K562 (cell line): Measurements from ENCODE around the gene TMEM143. TPM values are rescaled to one million over a fixed set of nuclear protein-coding genes. Genes with fewer than 3 reads are reported as not detected.

Source experiments
- ATF4 ChIP-seq: fragments of 450-650 bp; formaldehyde crosslinking; IDR thresholded peaks from 2 replicates; pipeline ENCODE4 v1.4.0; 2022; ENCODE audit warnings: mild to moderate bottlenecking, moderate library complexity
- FOSL1 ChIP-seq: fragments of 200-800 bp; sonication (Bioruptor generic); conservative IDR thresholded peaks from 2 replicates; pipeline ENCODE4 v1.6.1; 2016; ENCODE audit warnings: missing genetic modification characterization, missing compliant biosample characterization
- FOXK2 ChIP-seq, 2 experiments: fragments of 450-650 bp; IDR thresholded peaks in 1 of 2; conservative IDR thresholded peaks in 1 of 2; 2 replicates each; pipeline ENCODE4 v1.6.1; 2016; ENCODE audit warnings: low read depth in 2 of 2, mild to moderate bottlenecking in 1 of 2
- JUN ChIP-seq, 2 experiments: sonication (generic) in 1 of 2; formaldehyde crosslinking in 1 of 2; IDR thresholded peaks; 2 replicates each; pipeline versions ENCODE4 v1.6.1 to v1.8.0; 2012 to 2022; ENCODE audit warnings: borderline replicate concordance in 2 of 2, mild to moderate bottlenecking in 2 of 2, improper control_type of control experiment in 1 of 2, low read depth in 1 of 2, low read length in 1 of 2, missing genetic modification reagents in 1 of 2
- MAFK ChIP-seq: IDR thresholded peaks from 2 replicates; pipeline ENCODE4 v1.6.1; 2011; ENCODE audit warnings: low read length, improper control_type of control experiment
- MYNN ChIP-seq, 2 experiments: sonication (generic); formaldehyde crosslinking in 1 of 2; IDR thresholded peaks; 2 replicates each; pipeline versions ENCODE4 v1.5.0 to v1.6.1; 2016 to 2020; ENCODE audit warnings: antibody characterized with exemption in 1 of 2, missing genetic modification reagents in 1 of 2
- NELFE ChIP-seq: IDR thresholded peaks from 2 replicates; pipeline ENCODE4 v1.6.1; 2011; ENCODE audit warnings: mild to moderate bottlenecking; ENCODE audit not compliant: insufficient read depth, insufficient read length
- RUNX1 ChIP-seq: sonication (generic); IDR thresholded peaks from 2 replicates; pipeline ENCODE4 v1.6.1; 2016; ENCODE audit warnings: antibody characterized with exemption, low read depth
- SAFB ChIP-seq: fragments of 200-400 bp; formaldehyde crosslinking; IDR thresholded peaks from 2 replicates; pipeline ENCODE4 v1.6.1; 2017; ENCODE audit warnings: low read depth, low read length, borderline replicate concordance
- SP1 ChIP-seq: sonication (generic); formaldehyde crosslinking; IDR thresholded peaks from 2 replicates; pipeline ENCODE4 v1.8.1; 2022; ENCODE audit warnings: mild to moderate bottlenecking, missing genetic modification reagents
- SRSF1 ChIP-seq: fragments of 200-400 bp; formaldehyde crosslinking; IDR thresholded peaks from 2 replicates; pipeline ENCODE4 v1.6.1; 2017; ENCODE audit warnings: mild to moderate bottlenecking, low read depth, low read length, moderate library complexity
- ZFP36 ChIP-seq: fragments of 150-350 bp; IDR thresholded peaks from 2 replicates; pipeline ENCODE4 v1.6.1; 2018; ENCODE audit warnings: low read length, low read depth; ENCODE audit not compliant: partially characterized antibody
- ZNF695 ChIP-seq: fragments of 450-650 bp; formaldehyde crosslinking; IDR thresholded peaks from 2 replicates; pipeline ENCODE4 v1.4.0; 2020; ENCODE audit warnings: mild to moderate bottlenecking, moderate library complexity
- polyA plus RNA-seq, 8 experiments: library from polyadenylated mRNA; depleted of rRNA in 4 of 8; stranded (reverse) in 5 of 8; unstranded in 3 of 8; fragments of >200 nt; fragmentation: Nextera tagmentation in 2 of 8; fragmentation: Illumina TruSeq in 1 of 8; extraction: Ambion mirVana in 2 of 8; extraction: Trizol in 1 of 8; gene quantifications; 2 replicates each; pipeline versions ENCODE4 v1.2.1 to v1.2.3, GENCODE V29; 2011 to 2014; ENCODE audit warnings: inconsistent platforms in 1 of 8, missing spikeins in 1 of 8
- total RNA-seq, 7 experiments: library from RNA; depleted of rRNA in 6 of 7; stranded (reverse); fragments of >200 nt in 6 of 7; fragmentation: Illumina TruSeq in 2 of 7; extraction: Trizol in 2 of 7; gene quantifications; 2 replicates each; pipeline versions ENCODE4 v1.2.1 to v1.2.3, GENCODE V29; 2011 to 2021; ENCODE audit warnings: low replicate concordance in 1 of 7
- TF ChIP-seq, protein P1 (sequence below): fragments of 250-450 bp; sonication (Bioruptor Pico); IDR thresholded peaks from 2 replicates; pipeline ENCODE4 v1.4.0; 2020; ENCODE audit warnings: mild to moderate bottlenecking, moderate library complexity
- TF ChIP-seq, protein P2 (sequence below): sonication (generic); formaldehyde crosslinking; IDR thresholded peaks from 2 replicates; pipeline ENCODE4 v1.5.0; 2020; ENCODE audit warnings: missing genetic modification reagents
- TF ChIP-seq, protein P3 (sequence below): fragments of 200-400 bp; formaldehyde crosslinking; IDR thresholded peaks from 2 replicates; pipeline ENCODE4 v1.6.1; 2017; ENCODE audit warnings: mild to moderate bottlenecking, low read depth, low read length, moderate library complexity
- TF ChIP-seq, protein P4 (sequence below): sonication (generic); formaldehyde crosslinking; IDR thresholded peaks from 2 replicates; pipeline ENCODE4 v1.8.0; 2023; ENCODE audit warnings: mild to moderate bottlenecking, missing genetic modification reagents

Gene TMEM143
- total and polyA plus RNA-seq, 9 of the 15 experiments (the other 6 are each of a cell fraction or from before 2014, with no cell fraction given), result 0.66 to 8.8 (median 4.3) TPM

DNA sequence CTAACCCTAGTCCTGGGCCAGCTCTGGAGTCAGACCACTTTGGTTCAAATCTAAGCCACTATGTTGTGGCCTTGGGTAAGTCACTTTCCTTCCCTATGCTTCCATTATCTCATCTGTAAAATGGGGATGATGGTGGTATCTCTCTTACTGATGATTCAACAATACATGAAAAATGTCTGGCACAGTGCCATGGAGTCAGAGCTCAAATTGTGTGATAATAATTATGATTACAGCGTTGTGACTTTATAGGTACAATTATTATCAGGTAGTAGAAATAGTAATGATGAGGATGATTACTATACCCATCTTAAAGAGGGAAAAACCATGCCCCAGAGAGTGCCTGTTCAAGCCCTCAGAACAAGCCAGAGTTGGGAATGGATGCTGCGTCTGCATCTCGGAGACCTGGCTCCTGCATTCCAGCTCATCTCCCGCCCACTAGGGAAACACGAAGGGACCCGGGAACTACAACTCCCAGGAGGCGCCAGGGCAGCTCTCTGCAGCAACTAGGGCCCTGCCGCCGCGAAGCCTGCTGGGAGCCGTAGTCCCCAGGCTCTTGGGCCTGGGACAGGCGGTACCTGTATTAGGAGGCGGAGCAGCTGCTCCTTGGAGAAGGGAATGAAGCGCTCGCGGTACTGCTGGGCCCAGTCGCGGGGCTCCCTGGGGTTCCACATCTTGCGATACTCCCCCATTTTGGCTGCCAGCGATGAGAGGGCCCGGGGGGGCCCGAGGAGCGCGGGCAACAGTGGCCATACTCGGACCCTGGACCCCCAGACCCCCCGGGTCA, 832 bp downstream of the TMEM143 start (continued):
- TF ChIP-seq, protein P1, sequence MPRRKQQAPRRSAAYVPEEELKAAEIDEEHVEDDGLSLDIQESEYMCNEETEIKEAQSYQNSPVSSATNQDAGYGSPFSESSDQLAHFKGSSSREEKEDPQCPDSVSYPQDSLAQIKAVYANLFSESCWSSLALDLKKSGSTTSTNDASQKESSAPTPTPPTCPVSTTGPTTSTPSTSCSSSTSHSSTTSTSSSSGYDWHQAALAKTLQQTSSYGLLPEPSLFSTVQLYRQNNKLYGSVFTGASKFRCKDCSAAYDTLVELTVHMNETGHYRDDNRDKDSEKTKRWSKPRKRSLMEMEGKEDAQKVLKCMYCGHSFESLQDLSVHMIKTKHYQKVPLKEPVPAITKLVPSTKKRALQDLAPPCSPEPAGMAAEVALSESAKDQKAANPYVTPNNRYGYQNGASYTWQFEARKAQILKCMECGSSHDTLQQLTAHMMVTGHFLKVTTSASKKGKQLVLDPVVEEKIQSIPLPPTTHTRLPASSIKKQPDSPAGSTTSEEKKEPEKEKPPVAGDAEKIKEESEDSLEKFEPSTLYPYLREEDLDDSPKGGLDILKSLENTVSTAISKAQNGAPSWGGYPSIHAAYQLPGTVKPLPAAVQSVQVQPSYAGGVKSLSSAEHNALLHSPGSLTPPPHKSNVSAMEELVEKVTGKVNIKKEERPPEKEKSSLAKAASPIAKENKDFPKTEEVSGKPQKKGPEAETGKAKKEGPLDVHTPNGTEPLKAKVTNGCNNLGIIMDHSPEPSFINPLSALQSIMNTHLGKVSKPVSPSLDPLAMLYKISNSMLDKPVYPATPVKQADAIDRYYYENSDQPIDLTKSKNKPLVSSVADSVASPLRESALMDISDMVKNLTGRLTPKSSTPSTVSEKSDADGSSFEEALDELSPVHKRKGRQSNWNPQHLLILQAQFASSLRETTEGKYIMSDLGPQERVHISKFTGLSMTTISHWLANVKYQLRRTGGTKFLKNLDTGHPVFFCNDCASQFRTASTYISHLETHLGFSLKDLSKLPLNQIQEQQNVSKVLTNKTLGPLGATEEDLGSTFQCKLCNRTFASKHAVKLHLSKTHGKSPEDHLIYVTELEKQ (CRISPR knock-in tag), result no peak
- TF ChIP-seq RUNX1, result no peak
- TF ChIP-seq ZNF695, result no peak
- TF ChIP-seq, protein P2, sequence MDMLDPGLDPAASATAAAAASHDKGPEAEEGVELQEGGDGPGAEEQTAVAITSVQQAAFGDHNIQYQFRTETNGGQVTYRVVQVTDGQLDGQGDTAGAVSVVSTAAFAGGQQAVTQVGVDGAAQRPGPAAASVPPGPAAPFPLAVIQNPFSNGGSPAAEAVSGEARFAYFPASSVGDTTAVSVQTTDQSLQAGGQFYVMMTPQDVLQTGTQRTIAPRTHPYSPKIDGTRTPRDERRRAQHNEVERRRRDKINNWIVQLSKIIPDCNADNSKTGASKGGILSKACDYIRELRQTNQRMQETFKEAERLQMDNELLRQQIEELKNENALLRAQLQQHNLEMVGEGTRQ (CRISPR knock-in tag), result no peak
- 0 out of 2 replicates have a peak, but pooled peaks have one; percentile 8 for TF ChIP-seq JUN (IDR thresholded peaks at IDR 0.05; ENCODE audit: borderline replicate concordance, low read depth, low read length)
- TF ChIP-seq JUN (CRISPR knock-in tag; IDR thresholded peaks at IDR 0.05; ENCODE audit: borderline replicate concordance), result no peak
- TF ChIP-seq, protein P3, sequence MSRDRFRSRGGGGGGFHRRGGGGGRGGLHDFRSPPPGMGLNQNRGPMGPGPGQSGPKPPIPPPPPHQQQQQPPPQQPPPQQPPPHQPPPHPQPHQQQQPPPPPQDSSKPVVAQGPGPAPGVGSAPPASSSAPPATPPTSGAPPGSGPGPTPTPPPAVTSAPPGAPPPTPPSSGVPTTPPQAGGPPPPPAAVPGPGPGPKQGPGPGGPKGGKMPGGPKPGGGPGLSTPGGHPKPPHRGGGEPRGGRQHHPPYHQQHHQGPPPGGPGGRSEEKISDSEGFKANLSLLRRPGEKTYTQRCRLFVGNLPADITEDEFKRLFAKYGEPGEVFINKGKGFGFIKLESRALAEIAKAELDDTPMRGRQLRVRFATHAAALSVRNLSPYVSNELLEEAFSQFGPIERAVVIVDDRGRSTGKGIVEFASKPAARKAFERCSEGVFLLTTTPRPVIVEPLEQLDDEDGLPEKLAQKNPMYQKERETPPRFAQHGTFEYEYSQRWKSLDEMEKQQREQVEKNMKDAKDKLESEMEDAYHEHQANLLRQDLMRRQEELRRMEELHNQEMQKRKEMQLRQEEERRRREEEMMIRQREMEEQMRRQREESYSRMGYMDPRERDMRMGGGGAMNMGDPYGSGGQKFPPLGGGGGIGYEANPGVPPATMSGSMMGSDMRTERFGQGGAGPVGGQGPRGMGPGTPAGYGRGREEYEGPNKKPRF, result no peak
- TF ChIP-seq FOSL1, result peak; percentile 52; the same call in 1 of the 2 replicates
- no peak for TF ChIP-seq SRSF1
- no peak for TF ChIP-seq MAFK
- TF ChIP-seq MYNN (IDR thresholded peaks at IDR 0.05), result no peak
- no peak for TF ChIP-seq MYNN (CRISPR knock-in tag; IDR thresholded peaks at IDR 0.05)
- no peak for TF ChIP-seq ZFP36
- TF ChIP-seq NELFE, result no peak
- no peak for TF ChIP-seq SAFB
- TF ChIP-seq FOXK2 (conservative IDR thresholded peaks at IDR 0.05 in 1 of 2, IDR thresholded peaks at IDR 0.05 in 1 of 2; ENCODE audit: low read depth in 2 of 2), result no peak
- TF ChIP-seq, protein P4, sequence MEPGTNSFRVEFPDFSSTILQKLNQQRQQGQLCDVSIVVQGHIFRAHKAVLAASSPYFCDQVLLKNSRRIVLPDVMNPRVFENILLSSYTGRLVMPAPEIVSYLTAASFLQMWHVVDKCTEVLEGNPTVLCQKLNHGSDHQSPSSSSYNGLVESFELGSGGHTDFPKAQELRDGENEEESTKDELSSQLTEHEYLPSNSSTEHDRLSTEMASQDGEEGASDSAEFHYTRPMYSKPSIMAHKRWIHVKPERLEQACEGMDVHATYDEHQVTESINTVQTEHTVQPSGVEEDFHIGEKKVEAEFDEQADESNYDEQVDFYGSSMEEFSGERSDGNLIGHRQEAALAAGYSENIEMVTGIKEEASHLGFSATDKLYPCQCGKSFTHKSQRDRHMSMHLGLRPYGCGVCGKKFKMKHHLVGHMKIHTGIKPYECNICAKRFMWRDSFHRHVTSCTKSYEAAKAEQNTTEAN (CRISPR knock-in tag), result no peak
- TF ChIP-seq ATF4 (CRISPR knock-in tag), result peak; percentile 58; the same call in 1 of the 2 replicates
- peak; percentile 85 for TF ChIP-seq SP1 (CRISPR knock-in tag)
